GM12878 (cell line): Measurements from ENCODE around the gene NQO1. TPM values are rescaled to one million over a fixed set of nuclear protein-coding genes. Genes with fewer than 3 reads are reported as not detected.

Experiments
- ATAC-seq: fragments of 200-7000 bp; cut with Tn5 transposase; 3 replicates; pipeline ENCODE4 v1.9.1; 2020; ENCODE audit warnings: mild to moderate bottlenecking, moderate library complexity
- BruUV-seq: library from RNA; stranded (reverse); fragments of 400-500 nt; replicated peaks from 2 replicates; lab custom pipeline; 2021; lab: Mats Ljungman, UMichigan
- CTCF ChIA-PET: fragments of 300-600 bp; sonication (Branson Sonifier 250); formaldehyde crosslinking; extraction: SDS; loops from one replicate; lab custom pipeline; 2021; ENCODE audit warnings: inconsistent platforms; lab: Yijun Ruan, JAX
- POLR2A ChIA-PET: fragments of 350-600 bp; formaldehyde crosslinking; extraction: SDS; loops from one replicate; lab custom pipeline; 2021; ENCODE audit warnings: inconsistent platforms; lab: Charles Lee
- RAD21 ChIA-PET: fragments of 300-600 bp; sonication (Branson Sonifier 250); formaldehyde crosslinking; loops from one replicate; lab custom pipeline; 2023; ENCODE audit warnings: antibody characterized with exemption; ENCODE audit not compliant: unreplicated experiment; lab: Charles Lee
- SMC1A ChIA-PET: fragments of 300-600 bp; sonication (Branson Sonifier 250); formaldehyde crosslinking; loops from one replicate; lab custom pipeline; 2023; ENCODE audit not compliant: unreplicated experiment, uncharacterized antibody; lab: Charles Lee
- DNase-seq: peaks from one replicate; pipeline ENCODE4 v3.0.0-alpha.2; 2011; ENCODE audit warnings: low read depth, low spot score
- FAIRE-seq: peaks from 3 replicates; lab custom pipeline; 2011; peaks lifted over from hg19 to GRCh38; lab: Jason Lieb, UNC
- H2AFZ ChIP-seq: 2 replicates; pipeline ENCODE4 v1.6.0; 2011; ENCODE audit warnings: low read depth, low read length, control low read depth; ENCODE audit not compliant: control insufficient read depth
- H3K27ac ChIP-seq: 2 replicates; pipeline ENCODE4 v1.5.1; 2011; ENCODE audit warnings: control low read depth; ENCODE audit not compliant: control insufficient read depth, insufficient read depth
- H3K27me3 ChIP-seq, 2 experiments: replicated peaks in 1 of 2; 2 replicates each; pipeline versions ENCODE4 v1.6.0 to v1.6.1; 2011; ENCODE audit warnings: low read length in 1 of 2; ENCODE audit not compliant: control insufficient read depth in 2 of 2, insufficient read depth in 2 of 2
- H3K36me3 ChIP-seq, 2 experiments: 2 replicates each; pipeline ENCODE4 v1.5.1; 2011; ENCODE audit warnings: low read length in 1 of 2; ENCODE audit not compliant: control insufficient read depth in 2 of 2, insufficient read depth in 2 of 2
- H3K4me1 ChIP-seq: 2 replicates; pipeline ENCODE4 v1.6.1; 2011; ENCODE audit warnings: mild to moderate bottlenecking, low read length, moderate library complexity, mixed read lengths; ENCODE audit not compliant: control insufficient read depth, insufficient read depth
- H3K4me2 ChIP-seq: 2 replicates; pipeline ENCODE4 v1.6.0; 2011; ENCODE audit warnings: control low read depth; ENCODE audit not compliant: control insufficient read depth, insufficient read depth
- H3K4me3 ChIP-seq: fragments of 200-600 bp; sonication (generic); 2 replicates; pipeline ENCODE4 v1.5.1; 2016
- H3K79me2 ChIP-seq: 2 replicates; pipeline ENCODE4 v1.6.0; 2011; ENCODE audit warnings: low read length; ENCODE audit not compliant: control insufficient read depth, insufficient read depth
- H3K9ac ChIP-seq: 2 replicates; pipeline ENCODE4 v1.8.0; 2011; ENCODE audit warnings: low read length, control low read depth, mixed read lengths; ENCODE audit not compliant: control insufficient read depth, insufficient read depth
- H3K9me3 ChIP-seq: replicated peaks from 3 replicates; pipeline ENCODE4 v1.5.1; 2011; ENCODE audit warnings: mild to moderate bottlenecking, low read length; ENCODE audit not compliant: control insufficient read depth, insufficient read depth
- H4K20me1 ChIP-seq: 2 replicates; pipeline ENCODE4 v1.6.0; 2011; ENCODE audit not compliant: control insufficient read depth, insufficient read depth
- E2F4 ChIP-seq: IDR thresholded peaks from 2 replicates; pipeline ENCODE4 v1.6.1; 2012; ENCODE audit warnings: low read depth, low read length, improper control_type of control experiment
- ESRRA ChIP-seq: IDR thresholded peaks from 2 replicates; pipeline ENCODE4 v1.6.1; 2012; ENCODE audit warnings: mild to moderate bottlenecking, low read length, improper control_type of control experiment
- FOS ChIP-seq: IDR thresholded peaks from 3 replicates; pipeline ENCODE4 v1.6.1; 2011; ENCODE audit warnings: borderline replicate concordance; ENCODE audit not compliant: insufficient read length; ENCODE audit errors: extremely low read depth
- GATAD2B ChIP-seq: fragments of 450-650 bp; conservative IDR thresholded peaks from 2 replicates; pipeline ENCODE4 v1.6.1; 2017; ENCODE audit warnings: low read depth, mild to moderate bottlenecking, moderate library complexity
- IKZF2 ChIP-seq, 2 experiments: fragments of 450-650 bp; IDR thresholded peaks; 2 replicates each; pipeline ENCODE4 v1.6.1; 2017; ENCODE audit warnings: mild to moderate bottlenecking in 2 of 2, moderate library complexity in 2 of 2
- JUND ChIP-seq: IDR thresholded peaks from 2 replicates; pipeline ENCODE4 v1.6.1; 2012; ENCODE audit warnings: low read depth, mild to moderate bottlenecking, low read length, improper control_type of control experiment, moderate library complexity
- KLF5 ChIP-seq: fragments of 450-650 bp; IDR thresholded peaks from 2 replicates; pipeline ENCODE4 v1.6.1; 2014; ENCODE audit warnings: mild to moderate bottlenecking; ENCODE audit not compliant: partially characterized antibody
- NFIC ChIP-seq: IDR thresholded peaks from 2 replicates; pipeline ENCODE4 v1.6.1; 2012; ENCODE audit warnings: low read depth, mild to moderate bottlenecking, inconsistent platforms, low read length, moderate library complexity
- NFYB ChIP-seq: IDR thresholded peaks from 2 replicates; pipeline ENCODE4 v1.6.1; 2011; ENCODE audit warnings: low read depth, mild to moderate bottlenecking, low read length, improper control_type of control experiment, moderate library complexity; ENCODE audit not compliant: insufficient read depth
- NR2C2 ChIP-seq: IDR thresholded peaks from 2 replicates; pipeline ENCODE4 v1.6.1; 2011; ENCODE audit warnings: borderline replicate concordance, low read depth; ENCODE audit not compliant: control insufficient read depth, insufficient read length
- RB1 ChIP-seq: fragments of 450-650 bp; formaldehyde crosslinking; IDR thresholded peaks from 2 replicates; pipeline ENCODE4 v1.6.1; 2017; ENCODE audit warnings: mild to moderate bottlenecking, borderline replicate concordance
- RBBP5 ChIP-seq: fragments of 200-600 bp; sonication (generic); conservative IDR thresholded peaks from 2 replicates; pipeline ENCODE4 v1.6.1; 2016
- SPI1 ChIP-seq: IDR thresholded peaks from 2 replicates; pipeline ENCODE4 v1.6.1; 2011; ENCODE audit warnings: low read depth, mild to moderate bottlenecking, low read length, moderate library complexity, borderline replicate concordance; ENCODE audit not compliant: insufficient read depth
- SUPT20H ChIP-seq: IDR thresholded peaks from 2 replicates; pipeline ENCODE4 v1.6.1; 2011; ENCODE audit warnings: low read depth, mild to moderate bottlenecking, low read length, moderate library complexity, borderline replicate concordance; ENCODE audit not compliant: control insufficient read depth
- TCF7 ChIP-seq: IDR thresholded peaks from 2 replicates; pipeline ENCODE4 v1.6.1; 2014; ENCODE audit warnings: antibody characterized with exemption, borderline replicate concordance
- ZNF24 ChIP-seq: fragments of 450-650 bp; IDR thresholded peaks from 2 replicates; pipeline ENCODE4 v1.6.1; 2017; ENCODE audit warnings: antibody characterized with exemption, mild to moderate bottlenecking
- ZNF384 ChIP-seq: IDR thresholded peaks from 2 replicates; pipeline ENCODE4 v1.6.1; 2012; ENCODE audit warnings: low read depth, mild to moderate bottlenecking, low read length, improper control_type of control experiment, borderline replicate concordance
- WGBS: methylation state at CpG from one replicate; pipeline ENCODE4 v1.1.6; 2016; ENCODE audit warnings: low lambda C conversion rate; ENCODE audit not compliant: insufficient replicate concordance, insufficient coverage; ENCODE audit errors: missing lambda C conversion rate; 5-methylcytosine and 5-hydroxymethylcytosine counted together
- in situ Hi-C: fragments of 300-500 bp; cut with MboI; formaldehyde crosslinking; loops from 9 replicates; pipeline ENCODE4 v1.14.3; 2018; ENCODE audit warnings: mixed read lengths
- intact Hi-C: fragments of 100-400 bp; cut with micrococcal nuclease; formaldehyde crosslinking; loops from one replicate; pipeline ENCODE4 v1.14.2; 2022; ENCODE audit not compliant: unreplicated experiment
- polyA plus RNA-seq, 11 experiments: library from polyadenylated mRNA; depleted of rRNA in 4 of 11; unstranded in 6 of 11; stranded (reverse) in 5 of 11; fragments of >200 nt; fragmentation: Nextera tagmentation in 4 of 11; fragmentation: Illumina TruSeq in 1 of 11; extraction: Ambion mirVana in 4 of 11; extraction: Trizol in 1 of 11; gene quantifications; 1 replicate in 1 of 11; 2 replicates in 10 of 11; pipeline versions ENCODE4 v1.2.1 to v1.2.3, GENCODE V29; 2011 to 2016; ENCODE audit warnings: inconsistent platforms in 2 of 11, missing spikeins in 2 of 11, low read depth in 1 of 11
- total RNA-seq, 4 experiments: library from RNA; depleted of rRNA in 3 of 4; stranded (reverse); fragments of >200 nt in 3 of 4; fragmentation: Illumina TruSeq in 1 of 4; extraction: Trizol in 1 of 4; gene quantifications; 2 replicates each; pipeline versions ENCODE4 v1.2.1 to v1.2.3, GENCODE V29; 2013 to 2021

Gene NQO1
- total and polyA plus RNA-seq, 10 of the 15 experiments (the other 5 are each of a cell fraction or from before 2014, with no cell fraction given) = 24.6 to 84.9 (median 34.6) TPM

DNA sequence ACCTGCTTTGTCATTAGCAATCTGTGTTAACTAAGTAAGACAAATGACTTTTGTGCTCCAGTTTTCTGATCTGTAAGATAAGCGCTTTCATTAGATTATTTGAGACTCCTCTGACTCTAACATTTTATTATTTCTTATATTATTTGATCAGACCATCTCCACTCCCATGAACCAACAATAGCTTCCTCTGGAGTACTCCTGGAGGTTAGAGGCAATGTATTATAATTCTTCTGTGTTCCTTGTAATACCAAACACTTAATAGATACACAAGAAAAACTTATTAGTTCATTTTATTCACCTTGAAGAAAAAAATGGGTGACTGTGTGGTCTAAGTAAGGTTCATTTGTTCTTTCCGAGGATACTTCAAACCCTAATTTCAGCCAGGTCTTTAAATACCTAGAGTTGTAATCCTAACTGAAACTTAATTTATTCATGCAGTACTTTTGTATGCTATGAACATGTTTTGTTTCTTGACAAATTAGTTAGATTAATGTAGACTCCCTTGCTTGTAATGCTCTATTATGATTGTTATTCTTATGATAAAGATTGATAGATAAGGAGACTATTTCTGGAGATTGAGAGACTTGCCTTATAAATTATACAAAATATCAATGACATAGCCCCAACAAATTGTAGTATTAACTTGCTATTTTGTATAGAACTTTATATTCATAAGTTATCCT lies 53.9 kb downstream of the NQO1 start:
- Histone ChIP-seq H3K79me2 (no peaks in the 10 kb centered on the region), H3K27me3 (no peaks in the 10 kb centered on the region), H3K4me3 (no peak overlapping the region), H3K4me1 (no peaks in the 10 kb centered on the region)
- POLR2A ChIA-PET = interaction anchor here (0.5 kb wide), 1 partner anchor 21 kb away, joined by 3 read pairs; no protein-coding TSS in a partner anchor
- in situ Hi-C loops = no loop called here
- no peak for TF ChIP-seq SUPT20H
- TF ChIP-seq NR2C2 = no peak
- no peak for TF ChIP-seq ZNF24
- TF ChIP-seq GATAD2B = no peak
- TF ChIP-seq IKZF2 (IDR thresholded peaks at IDR 0.05) = no peak
- TF ChIP-seq SPI1 = no peak
- TF ChIP-seq, all 136 proteins: peak for 0
- Histone ChIP-seq H4K20me1 (no peaks in the 10 kb centered on the region), H3K36me3 (peaks cover 0 to 27% of the 10 kb centered on the region in 2 experiments), H3K4me2 (no peak overlapping the region), H3K9ac (no peak overlapping the region), H3K27ac (no peak overlapping the region), H2AFZ (no peak overlapping the region), H3K9me3 (no peaks in the 10 kb centered on the region)
- DNase-seq (no peak), ATAC-seq (no peak), FAIRE-seq (no peak)
- ChIA-PET CTCF (interaction anchor here (1.0 to 1.1 kb wide), 2 partner anchors 30 to 276 kb away, joined by 3 read pairs; no protein-coding TSS in a partner anchor), SMC1A (interaction anchor here (0.6 to 1.5 kb wide), 3 partner anchors 26 to 276 kb away, joined by 3 to 5 read pairs (median 3); no protein-coding TSS in a partner anchor), RAD21 (no interaction called here)
- no TSS peak for BruUV-seq
- intact Hi-C loops = no loop called here
- WGBS = 98% methylated on average over 2 of the region's 2 CpGs

GRCh38 chr16:69669577-69669976 lies 56.8 kb downstream of the NQO1 start:
- no peak for FAIRE-seq
- DNase-seq = no peak
- in situ Hi-C loops (no loop called here), intact Hi-C loops (no loop called here)
- Histone ChIP-seq H4K20me1 (no peaks in the 10 kb centered on the region), H3K27me3 (no peaks in the 10 kb centered on the region), H3K9ac (no peak overlapping the region), H3K4me1 (no peaks in the 10 kb centered on the region), H3K4me3 (no peak overlapping the region), H3K27ac (no peak overlapping the region), H3K36me3 (peaks cover 0 to 20% of the 10 kb centered on the region in 2 experiments; a peak in 3 of 4 replicates), H3K79me2 (no peaks in the 10 kb centered on the region), H2AFZ (no peak overlapping the region), H3K4me2 (no peak overlapping the region), H3K9me3 (no peaks in the 10 kb centered on the region)
- 95% methylated on average over 1 of the region's 1 CpG for WGBS
- ChIA-PET POLR2A (no interaction called here), RAD21 (interaction anchor here (0.9 kb wide), 1 partner anchor 274 kb away, joined by 4 read pairs; no protein-coding TSS in a partner anchor), SMC1A (interaction anchor here (0.7 to 1.7 kb wide), 3 partner anchors 26 to 273 kb away, joined by 3 to 4 read pairs (median 4); no protein-coding TSS in a partner anchor), CTCF (interaction anchor here (0.9 to 3.0 kb wide), 3 partner anchors 11 to 273 kb away, joined by 4 to 9 read pairs (median 5); no protein-coding TSS in a partner anchor)
- ATAC-seq = no peak
- no TSS peak for BruUV-seq
- TF ChIP-seq ZNF384 (no peak), RB1 (no peak), JUND (no peak), KLF5 (no peak), RBBP5 (no peak), NFIC (no peak), ESRRA (no peak), FOS (no peak), NFYB (no peak), E2F4 (no peak), TCF7 (no peak)
